ENCODE data around the gene NDUFS3.

DNA sequence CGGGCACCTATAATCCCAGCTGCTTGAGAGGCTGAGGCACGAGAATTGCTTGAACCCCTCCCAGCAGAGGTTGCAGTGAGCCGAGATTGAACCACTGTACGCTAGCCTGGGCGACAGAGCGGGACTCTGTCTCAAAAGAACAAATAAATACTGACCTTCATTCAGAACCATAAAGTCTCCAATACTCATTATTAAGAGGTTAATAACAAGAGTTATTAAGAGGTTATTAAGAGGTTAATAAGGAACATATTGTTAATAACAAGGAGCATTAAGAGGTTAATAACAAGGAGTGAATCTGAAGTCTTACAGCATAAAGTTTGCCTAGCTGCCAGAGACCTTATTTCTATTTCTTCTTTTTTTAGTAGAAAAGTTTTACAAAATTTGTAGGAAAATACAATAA lies 33.6 kb upstream of the NDUFS3 start:
- TF ChIP-seq CTCF (IDR thresholded peaks at IDR 0.05 in 4 of 5, conservative IDR thresholded peaks at IDR 0.05 in 1 of 5) (no peak), POLR2A (IDR thresholded peaks at IDR 0.05) (no peak)

Measured in gastrocnemius medialis (tissue), 4 donors.